ENCODE data around the gene OLR1.

Gene OLR1

GRCh38 chr12:10115311-10115710, 56.6 kb downstream of the OLR1 start:
- no peak for TF ChIP-seq CTCF (IDR thresholded peaks at IDR 0.05; ENCODE audit: extremely low read depth, missing control alignments)
- DNase-seq (ENCODE audit: low spot score): no peak

DNA sequence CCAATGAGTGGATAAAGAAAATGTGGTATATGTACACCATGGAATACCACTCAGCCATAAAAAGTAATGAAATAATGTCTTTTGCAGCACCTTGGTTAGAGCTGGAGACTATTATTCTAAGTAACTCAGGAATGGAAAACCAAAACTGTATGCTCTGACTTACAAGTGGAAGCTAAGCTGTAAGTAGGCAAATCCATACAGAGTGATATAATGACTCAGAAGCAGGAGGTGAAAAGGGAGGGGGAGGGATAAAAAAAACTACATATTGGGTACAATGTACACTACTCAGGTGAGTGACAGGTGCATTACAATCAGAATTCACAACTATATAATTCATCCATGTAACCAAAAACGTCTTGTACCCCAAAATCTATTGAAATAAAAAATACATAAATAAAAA, 58.0 kb downstream of the OLR1 start:
- no peak for DNase-seq (ENCODE audit: low spot score)
- TF ChIP-seq CTCF (IDR thresholded peaks at IDR 0.05; ENCODE audit: extremely low read depth, missing control alignments): no peak

DNA sequence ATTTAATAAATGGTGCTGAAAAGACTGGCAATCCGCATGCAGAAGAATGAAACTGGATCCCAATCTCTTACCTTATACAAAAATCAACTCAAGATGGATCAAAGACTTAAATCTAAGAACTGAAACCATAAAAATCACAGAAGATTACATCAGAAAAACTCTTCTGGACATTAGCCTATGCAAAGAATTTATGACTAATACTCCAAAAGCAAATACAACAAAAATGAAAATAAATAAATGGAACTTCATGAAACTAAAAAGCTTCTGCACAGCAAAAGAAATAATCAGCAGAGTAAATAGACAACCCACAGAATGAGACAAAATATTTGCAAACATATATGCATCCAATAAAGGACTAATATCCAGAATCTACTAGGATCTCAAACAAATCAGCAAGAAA, 58.9 kb downstream of the OLR1 start:
- no peak for DNase-seq (ENCODE audit: low spot score)
- no peak for TF ChIP-seq CTCF (IDR thresholded peaks at IDR 0.05; ENCODE audit: extremely low read depth, missing control alignments)

DNA sequence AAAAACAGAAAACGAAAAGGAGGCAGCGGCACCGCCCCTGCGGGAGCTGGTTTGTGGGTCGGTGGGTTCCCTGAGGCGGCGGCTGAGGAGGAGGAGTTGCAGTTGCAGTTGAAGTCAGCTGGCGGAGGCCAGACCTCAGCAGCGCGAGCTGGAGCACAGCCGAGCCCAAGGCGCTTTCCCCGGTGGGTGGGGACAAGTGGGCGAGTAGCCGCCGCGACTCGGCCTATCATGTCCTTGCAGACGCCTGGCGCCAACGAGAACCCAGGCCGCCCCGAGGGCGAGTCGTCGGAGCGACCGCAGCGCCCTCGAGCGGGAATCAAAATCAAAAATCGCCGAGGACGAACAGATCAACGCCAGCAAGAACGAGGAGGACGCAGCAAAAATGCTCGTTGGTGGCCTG, 60.5 kb downstream of the OLR1 start:
- no peak for DNase-seq (ENCODE audit: low spot score)
- no peak for TF ChIP-seq CTCF (IDR thresholded peaks at IDR 0.05; ENCODE audit: extremely low read depth, missing control alignments)

- DNase-seq (ENCODE audit: low spot score): no peak
- TF ChIP-seq CTCF (IDR thresholded peaks at IDR 0.05; ENCODE audit: extremely low read depth, missing control alignments): no peak
Observed at GRCh38 chr12:10110256-10110844, 61.6 kb downstream of the OLR1 start.
